CD8-positive, alpha-beta memory T cell (primary cell): ENCODE results near the gene SEMA3A. TPM values are rescaled to one million over a fixed set of nuclear protein-coding genes. Genes with fewer than 3 reads are reported as not detected.

Experiments used
- CTCF ChIA-PET: fragments of 350-600 bp; sonication (Branson Sonifier 250); formaldehyde crosslinking; loops from one replicate; lab custom pipeline; 2021; ENCODE audit warnings: antibody characterized with exemption; lab: Charles Lee
- POLR2A ChIA-PET: fragments of 350-600 bp; sonication (Branson Sonifier 250); formaldehyde crosslinking; loops from one replicate; lab custom pipeline; 2021; ENCODE audit warnings: antibody characterized with exemption; lab: Charles Lee
- DNase-seq, 5 donors: peaks; one replicate each; pipeline versions ENCODE4 v3.0.0 to v3.0.0-alpha.2; 2020 to 2022; ENCODE audit warnings: mixed read lengths in 1 of 5
- H3K27ac ChIP-seq: one replicate; pipeline ENCODE4 v1.7.0; 2013; ENCODE audit warnings: low read depth, mild to moderate bottlenecking, low read length, moderate library complexity
- H3K27me3 ChIP-seq: 2 replicates; pipeline ENCODE4 v1.7.0; 2013; ENCODE audit warnings: low read length, mild to moderate bottlenecking; ENCODE audit not compliant: insufficient read depth, poor library complexity, severe bottlenecking
- H3K36me3 ChIP-seq: 2 replicates; pipeline ENCODE4 v1.7.0; 2013; ENCODE audit warnings: mild to moderate bottlenecking, low read length, moderate library complexity; ENCODE audit not compliant: insufficient read depth
- H3K4me1 ChIP-seq: 2 replicates; pipeline ENCODE4 v1.7.0; 2013; ENCODE audit warnings: mild to moderate bottlenecking, low read length, moderate library complexity; ENCODE audit not compliant: insufficient read depth
- H3K4me3 ChIP-seq: 2 replicates; pipeline ENCODE4 v1.7.0; 2013; ENCODE audit warnings: mild to moderate bottlenecking, low read length
- H3K9me3 ChIP-seq: 2 replicates; pipeline ENCODE4 v1.7.0; 2013; ENCODE audit warnings: mild to moderate bottlenecking, low read length
- H3K27ac Mint-ChIP-seq, 8 donors: one replicate each; pipeline ENCODE4 v1.8.0; 2020 to 2021; ENCODE audit warnings: mixed read lengths in 8 of 8, mild to moderate bottlenecking in 6 of 8, inconsistent platforms in 3 of 8, moderate library complexity in 3 of 8
- H3K27me3 Mint-ChIP-seq, 2 donors: one replicate each; pipeline ENCODE4 v1.8.0; 2020 to 2021; ENCODE audit warnings: mixed read lengths in 2 of 2, mild to moderate bottlenecking in 1 of 2, moderate library complexity in 1 of 2
- H3K36me3 Mint-ChIP-seq, 3 donors: one replicate each; pipeline ENCODE4 v1.8.0; 2020 to 2021; ENCODE audit warnings: mixed read lengths in 3 of 3, inconsistent platforms in 1 of 3, mild to moderate bottlenecking in 1 of 3
- H3K4me1 Mint-ChIP-seq, 3 donors: one replicate each; pipeline ENCODE4 v1.8.0; 2020 to 2021; ENCODE audit warnings: mixed read lengths in 3 of 3, inconsistent platforms in 1 of 3, mild to moderate bottlenecking in 1 of 3
- H3K4me3 Mint-ChIP-seq, 7 donors: one replicate each; pipeline ENCODE4 v1.8.0; 2020 to 2021; ENCODE audit warnings: mixed read lengths in 7 of 7, mild to moderate bottlenecking in 6 of 7, moderate library complexity in 4 of 7, inconsistent platforms in 2 of 7
- H3K9me3 Mint-ChIP-seq, 5 donors: one replicate each; pipeline ENCODE4 v1.8.0; 2020 to 2022; ENCODE audit warnings: mixed read lengths in 5 of 5, mild to moderate bottlenecking in 3 of 5, moderate library complexity in 2 of 5, inconsistent platforms in 1 of 5
- polyA plus RNA-seq: library from polyadenylated mRNA; unstranded; fragments of 300-500 nt; fragmentation: Illumina TruSeq; gene quantifications from one replicate; pipeline ENCODE4 v1.2.3, GENCODE V29; 2021
- total RNA-seq, 2 experiments: library from RNA; stranded (reverse); gene quantifications; one replicate each; pipeline ENCODE4 v1.2.3, GENCODE V29; 2021

SEMA3A gene
- total and polyA plus RNA-seq, 3 experiments from 2014 or later, result not detected

DNA sequence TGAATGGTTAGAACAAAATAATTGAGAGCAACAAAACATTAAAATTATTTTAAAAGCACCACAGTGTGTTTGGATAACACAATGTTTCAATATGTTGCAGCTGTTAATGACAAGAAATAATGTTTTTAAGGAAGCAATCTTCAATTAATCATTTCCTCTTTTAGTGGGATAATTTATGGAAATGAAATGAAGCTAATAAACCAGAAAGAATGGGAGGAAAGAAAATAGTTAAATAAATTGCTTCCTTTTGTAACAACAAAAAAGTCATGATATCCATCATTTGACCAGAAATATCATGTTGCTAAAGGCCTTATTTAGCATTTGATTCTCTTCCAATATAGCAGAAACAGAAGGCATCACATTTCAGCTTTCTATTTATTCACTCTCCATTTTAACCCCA is 224.5 kb downstream of the SEMA3A start:
- no peaks in the 10 kb centered on the region for H3K36me3 ChIP-seq
- Mint-ChIP-seq H3K27ac (no peak overlapping the region), H3K4me1 (no peaks in the 10 kb centered on the region), H3K27me3 (peaks cover 0 to 2% of the 10 kb centered on the region in 2 donors), H3K9me3 (peaks cover 2 to 21% (median 7%) of the 10 kb centered on the region in 5 donors), H3K36me3 (no peaks in the 10 kb centered on the region), H3K4me3 (no peak overlapping the region)
- H3K4me3 ChIP-seq, result no peak overlapping the region
- ChIA-PET CTCF (no interaction called here), POLR2A (no interaction called here)
- H3K9me3 ChIP-seq, result no peaks in the 10 kb centered on the region
- H3K27ac ChIP-seq, result no peak overlapping the region
- DNase-seq, result no peak
- no peaks in the 10 kb centered on the region for H3K27me3 ChIP-seq
- no peaks in the 10 kb centered on the region for H3K4me1 ChIP-seq

DNA sequence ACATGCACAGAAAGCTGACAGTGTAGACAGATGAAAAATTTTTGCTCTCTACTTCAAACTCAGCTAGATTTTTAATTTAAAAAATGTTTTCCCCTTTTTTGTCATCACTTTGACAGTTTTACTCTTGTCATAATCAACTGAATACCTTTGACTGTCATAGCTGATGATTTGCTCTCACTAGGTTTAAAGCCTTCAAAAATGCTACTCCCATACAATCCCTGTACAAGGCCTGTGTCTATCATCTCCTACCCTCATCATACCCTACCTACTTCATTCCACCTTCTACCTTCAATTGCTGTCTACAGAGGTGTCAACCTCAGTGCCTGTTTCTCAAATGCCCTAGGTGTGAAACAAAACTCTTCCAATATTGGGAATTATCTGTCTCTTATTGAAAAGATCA is 230.3 kb downstream of the SEMA3A start:
- H3K27ac Mint-ChIP-seq, result no peak overlapping the region
- no peaks in the 10 kb centered on the region for H3K9me3 ChIP-seq
- H3K4me1 Mint-ChIP-seq, result no peaks in the 10 kb centered on the region
- H3K4me3 ChIP-seq, result no peak overlapping the region
- no peaks in the 10 kb centered on the region for H3K27me3 ChIP-seq
- no peaks in the 10 kb centered on the region for H3K36me3 ChIP-seq
- no peaks in the 10 kb centered on the region for H3K36me3 Mint-ChIP-seq
- no peaks in the 10 kb centered on the region for H3K27me3 Mint-ChIP-seq
- ChIA-PET CTCF (no interaction called here), POLR2A (no interaction called here)
- peaks cover 3 to 21% (median 4%) of the 10 kb centered on the region in 5 donors for H3K9me3 Mint-ChIP-seq
- H3K4me3 Mint-ChIP-seq, result no peak overlapping the region
- H3K27ac ChIP-seq, result no peak overlapping the region
- H3K4me1 ChIP-seq, result no peaks in the 10 kb centered on the region
- no peak for DNase-seq

DNA sequence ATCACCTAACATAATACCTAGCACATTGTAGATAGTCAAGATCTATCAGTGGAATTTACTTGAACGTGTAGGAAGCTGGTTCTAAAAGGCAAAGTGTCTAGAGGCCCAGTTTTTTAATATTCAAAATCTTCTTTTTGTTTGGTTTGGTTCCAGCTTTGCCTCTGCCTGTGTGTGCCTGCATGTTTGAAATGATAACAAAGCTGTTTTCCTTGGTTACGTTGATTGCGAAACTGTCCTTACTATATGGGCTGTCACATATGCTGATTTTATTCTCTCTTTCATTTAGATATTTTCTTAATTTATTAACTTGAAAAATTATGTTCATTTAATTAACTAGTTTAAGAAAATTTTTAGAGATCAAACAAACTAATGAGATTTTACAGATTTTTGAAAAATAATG is 237.3 kb downstream of the SEMA3A start:
- Histone ChIP-seq H3K4me1 (no peaks in the 10 kb centered on the region), H3K27ac (no peak overlapping the region), H3K4me3 (no peak overlapping the region), H3K27me3 (no peaks in the 10 kb centered on the region), H3K9me3 (no peaks in the 10 kb centered on the region), H3K36me3 (no peaks in the 10 kb centered on the region)
- H3K36me3 Mint-ChIP-seq, result no peaks in the 10 kb centered on the region
- DNase-seq, result no peak
- H3K27me3 Mint-ChIP-seq, result no peaks in the 10 kb centered on the region
- ChIA-PET POLR2A (no interaction called here), CTCF (no interaction called here)
- H3K4me3 Mint-ChIP-seq, result no peak overlapping the region
- H3K9me3 Mint-ChIP-seq, result peaks cover 0 to 19% (median 0%) of the 10 kb centered on the region in 5 donors
- no peak overlapping the region for H3K27ac Mint-ChIP-seq
- H3K4me1 Mint-ChIP-seq, result no peaks in the 10 kb centered on the region

DNA sequence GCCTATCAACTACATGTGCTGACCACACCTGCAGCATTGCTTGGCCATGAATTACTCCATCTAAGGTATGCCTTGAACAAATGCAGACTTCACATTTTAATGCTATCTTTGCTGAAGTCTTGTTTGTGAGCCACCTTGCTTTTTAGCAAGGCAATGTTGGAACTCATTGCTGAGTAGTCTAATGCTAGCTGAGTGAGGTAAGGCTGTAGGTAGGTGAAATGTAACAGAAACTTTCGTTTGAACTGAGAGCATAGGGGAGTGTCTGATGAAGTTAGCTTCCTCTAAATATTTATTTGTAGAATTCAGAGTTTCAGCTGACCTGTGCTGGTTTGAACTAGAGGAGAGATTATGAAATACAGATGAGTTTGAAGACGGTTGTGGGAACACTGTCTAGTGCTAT is 238.5 kb downstream of the SEMA3A start:
- Mint-ChIP-seq H3K4me1 (no peaks in the 10 kb centered on the region), H3K9me3 (peaks cover 0 to 19% (median 2%) of the 10 kb centered on the region in 5 donors), H3K36me3 (no peaks in the 10 kb centered on the region), H3K27me3 (no peaks in the 10 kb centered on the region), H3K4me3 (no peak overlapping the region), H3K27ac (no peak overlapping the region)
- DNase-seq, result no peak
- ChIA-PET POLR2A (no interaction called here), CTCF (no interaction called here)
- no peaks in the 10 kb centered on the region for H3K36me3 ChIP-seq
- H3K27me3 ChIP-seq, result no peaks in the 10 kb centered on the region
- no peaks in the 10 kb centered on the region for H3K9me3 ChIP-seq
- H3K4me1 ChIP-seq, result no peaks in the 10 kb centered on the region
- no peak overlapping the region for H3K27ac ChIP-seq
- no peak overlapping the region for H3K4me3 ChIP-seq

DNA sequence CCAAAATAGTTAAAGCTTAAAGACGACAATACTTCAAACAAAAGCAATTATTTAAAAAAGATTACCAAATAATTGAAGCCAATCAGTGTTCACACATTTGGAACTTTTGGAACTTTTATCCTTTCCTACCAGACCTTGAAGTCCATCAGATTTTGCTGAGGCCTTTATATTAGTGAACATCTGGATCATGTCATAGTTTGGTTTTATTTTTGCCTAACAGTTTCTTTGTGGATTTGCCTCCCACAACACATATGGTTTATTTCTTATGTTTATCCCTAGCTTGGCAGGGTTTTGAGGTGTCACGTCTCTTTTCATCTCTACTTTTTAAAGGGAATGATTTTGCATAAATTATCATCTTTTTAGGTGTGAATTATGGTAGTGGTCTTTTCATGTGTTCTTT is 242.4 kb downstream of the SEMA3A start:
- CTCF ChIA-PET, result no interaction called here

DNA sequence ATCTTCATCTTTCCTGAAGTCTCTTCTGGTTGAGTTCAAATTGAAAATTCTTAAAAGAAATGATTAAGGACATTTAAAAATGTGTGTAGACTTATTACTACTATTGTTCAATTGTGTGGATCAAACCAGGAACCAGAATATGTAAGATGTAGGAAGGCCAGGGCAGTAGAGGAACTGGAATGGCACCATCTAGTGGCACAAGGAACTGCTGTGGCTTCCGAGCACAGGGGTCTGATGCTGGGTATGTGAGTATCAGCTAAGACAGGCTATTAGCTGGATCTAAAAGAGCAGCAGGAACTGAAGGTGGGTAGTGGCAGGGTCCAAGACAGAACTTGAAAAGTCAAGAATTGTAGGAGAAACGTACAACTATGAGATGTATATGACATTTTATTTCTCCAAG is 247.3 kb downstream of the SEMA3A start:
- no peak overlapping the region for H3K4me3 Mint-ChIP-seq
- no peaks in the 10 kb centered on the region for H3K4me1 Mint-ChIP-seq
- POLR2A ChIA-PET, result no interaction called here
- no peaks in the 10 kb centered on the region for H3K36me3 ChIP-seq
- no peaks in the 10 kb centered on the region for H3K27me3 Mint-ChIP-seq
- no peaks in the 10 kb centered on the region for H3K36me3 Mint-ChIP-seq
- no peak for DNase-seq
- H3K27ac Mint-ChIP-seq, result no peak overlapping the region
- H3K4me1 ChIP-seq, result no peaks in the 10 kb centered on the region
- no peak overlapping the region for H3K4me3 ChIP-seq
- peaks cover 4 to 14% (median 6%) of the 10 kb centered on the region in 5 donors for H3K9me3 Mint-ChIP-seq
- no peaks in the 10 kb centered on the region for H3K27me3 ChIP-seq
- H3K27ac ChIP-seq, result no peak overlapping the region
- no peaks in the 10 kb centered on the region for H3K9me3 ChIP-seq
- CTCF ChIA-PET, result interaction anchor here (1.6 kb wide), 1 partner anchor 11 kb away, joined by 3 read pairs; no protein-coding TSS in a partner anchor

More for the DNA sequence above, 242.4 kb downstream of the SEMA3A start:
- POLR2A ChIA-PET, result no interaction called here
- Histone ChIP-seq H3K27ac (no peak overlapping the region), H3K9me3 (no peaks in the 10 kb centered on the region), H3K4me1 (no peaks in the 10 kb centered on the region), H3K36me3 (no peaks in the 10 kb centered on the region), H3K27me3 (no peaks in the 10 kb centered on the region), H3K4me3 (no peak overlapping the region)
- no peaks in the 10 kb centered on the region for H3K36me3 Mint-ChIP-seq
- H3K4me3 Mint-ChIP-seq, result no peak overlapping the region
- H3K27me3 Mint-ChIP-seq, result no peaks in the 10 kb centered on the region
- peaks cover 2 to 16% (median 6%) of the 10 kb centered on the region in 5 donors for H3K9me3 Mint-ChIP-seq
- no peak overlapping the region for H3K27ac Mint-ChIP-seq
- no peaks in the 10 kb centered on the region for H3K4me1 Mint-ChIP-seq
- no peak for DNase-seq

DNA sequence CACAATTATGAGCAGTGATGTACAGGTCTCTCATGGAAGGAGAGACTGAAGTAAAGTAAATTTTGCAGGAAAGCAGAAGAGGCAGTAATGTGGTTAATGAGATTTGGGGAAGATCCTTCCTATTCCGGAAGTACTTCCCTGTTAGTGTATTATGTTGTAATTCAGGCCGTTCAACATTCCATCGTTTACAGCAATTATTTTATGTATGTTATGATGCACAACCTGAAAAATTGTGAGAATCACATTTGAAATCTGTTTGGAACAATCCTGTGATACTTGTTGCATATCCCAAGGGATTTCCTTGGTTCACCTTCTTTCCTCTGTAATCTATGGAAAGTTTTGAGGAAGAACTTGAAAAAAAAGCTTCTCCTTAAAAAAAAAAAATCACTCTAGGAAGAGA is 247.8 kb downstream of the SEMA3A start:
- Mint-ChIP-seq H3K4me1 (no peaks in the 10 kb centered on the region), H3K9me3 (peaks cover 4 to 14% (median 6%) of the 10 kb centered on the region in 5 donors), H3K27me3 (no peaks in the 10 kb centered on the region), H3K36me3 (no peaks in the 10 kb centered on the region), H3K4me3 (no peak overlapping the region), H3K27ac (peak overlapping the region in 1 of 8 donors; percentile 36)
- POLR2A ChIA-PET, result no interaction called here
- CTCF ChIA-PET, result no interaction called here
- no peak for DNase-seq
- Histone ChIP-seq H3K27ac (no peak overlapping the region), H3K9me3 (no peaks in the 10 kb centered on the region), H3K36me3 (no peaks in the 10 kb centered on the region), H3K27me3 (no peaks in the 10 kb centered on the region), H3K4me1 (no peaks in the 10 kb centered on the region), H3K4me3 (no peak overlapping the region)

DNA sequence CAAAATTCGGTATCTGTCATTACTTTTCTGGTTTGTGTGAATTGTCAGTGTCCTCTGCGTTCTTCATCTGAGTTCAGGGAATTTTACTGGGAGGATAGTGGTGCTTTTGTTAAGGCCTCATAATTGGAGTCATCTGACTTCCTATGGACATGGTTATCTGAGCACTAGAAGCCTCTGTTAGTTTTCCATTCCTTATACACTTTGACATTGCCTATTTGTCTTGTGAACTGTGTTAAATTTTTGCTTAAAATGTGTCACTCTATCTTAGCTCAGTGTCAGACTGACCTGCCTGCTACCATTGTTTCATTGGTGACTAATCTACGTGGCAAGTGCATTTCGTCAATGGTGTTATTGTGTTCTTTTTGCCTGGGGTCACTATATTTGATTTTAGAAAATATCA is 253.3 kb downstream of the SEMA3A start:
- Histone ChIP-seq H3K27ac (no peak overlapping the region), H3K4me3 (no peak overlapping the region), H3K36me3 (no peaks in the 10 kb centered on the region), H3K4me1 (no peaks in the 10 kb centered on the region), H3K9me3 (no peaks in the 10 kb centered on the region), H3K27me3 (no peaks in the 10 kb centered on the region)
- Mint-ChIP-seq H3K27ac (no peak overlapping the region), H3K4me3 (no peak overlapping the region), H3K9me3 (peaks cover 3 to 7% (median 5%) of the 10 kb centered on the region in 5 donors), H3K4me1 (no peaks in the 10 kb centered on the region), H3K27me3 (no peaks in the 10 kb centered on the region), H3K36me3 (no peaks in the 10 kb centered on the region)
- no peak for DNase-seq
- ChIA-PET POLR2A (no interaction called here), CTCF (no interaction called here)

DNA sequence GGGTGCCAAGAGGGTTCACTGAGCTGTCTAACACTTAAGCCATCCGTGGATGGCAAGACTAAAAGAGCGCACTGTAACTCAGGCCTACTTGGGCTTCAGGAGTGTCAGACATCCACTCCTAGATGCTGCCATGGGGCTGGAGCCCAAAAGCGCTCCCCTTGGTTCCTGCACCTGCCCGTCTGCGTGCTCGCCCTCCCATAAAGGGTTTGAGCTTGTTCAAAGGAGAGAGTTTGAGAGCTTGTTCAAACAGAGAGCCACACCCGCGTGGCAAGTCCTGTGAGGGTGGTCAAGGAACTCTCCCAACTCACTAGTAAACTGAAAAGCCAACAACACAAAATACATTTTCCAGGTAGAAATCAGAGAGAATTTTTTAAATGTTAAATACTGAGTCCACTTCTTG is 256.7 kb downstream of the SEMA3A start:
- H3K9me3 Mint-ChIP-seq, result peaks cover 2 to 11% (median 8%) of the 10 kb centered on the region in 5 donors
- POLR2A ChIA-PET, result no interaction called here

More for the DNA sequence above, 256.7 kb downstream of the SEMA3A start:
- H3K27ac ChIP-seq, result no peak overlapping the region
- no peaks in the 10 kb centered on the region for H3K36me3 ChIP-seq
- no peak overlapping the region for H3K27ac Mint-ChIP-seq
- H3K4me3 Mint-ChIP-seq, result no peak overlapping the region
- no peak overlapping the region for H3K4me3 ChIP-seq
- peaks cover 0 to 2% (median 0%) of the 10 kb centered on the region in 3 donors for H3K36me3 Mint-ChIP-seq
- H3K4me1 Mint-ChIP-seq, result no peaks in the 10 kb centered on the region
- CTCF ChIA-PET, result no interaction called here
- no peaks in the 10 kb centered on the region for H3K9me3 ChIP-seq
- H3K27me3 Mint-ChIP-seq, result no peaks in the 10 kb centered on the region
- H3K4me1 ChIP-seq, result no peaks in the 10 kb centered on the region
- no peak for DNase-seq
- no peaks in the 10 kb centered on the region for H3K27me3 ChIP-seq
